ENCODE data around the gene FGFBP2. TPM values are rescaled to one million over a fixed set of nuclear protein-coding genes. Genes with fewer than 3 reads are reported as not detected.

FGFBP2 gene
- total RNA-seq, 2 experiments from 2014 or later = 2.0 to 9.0 TPM

DNA sequence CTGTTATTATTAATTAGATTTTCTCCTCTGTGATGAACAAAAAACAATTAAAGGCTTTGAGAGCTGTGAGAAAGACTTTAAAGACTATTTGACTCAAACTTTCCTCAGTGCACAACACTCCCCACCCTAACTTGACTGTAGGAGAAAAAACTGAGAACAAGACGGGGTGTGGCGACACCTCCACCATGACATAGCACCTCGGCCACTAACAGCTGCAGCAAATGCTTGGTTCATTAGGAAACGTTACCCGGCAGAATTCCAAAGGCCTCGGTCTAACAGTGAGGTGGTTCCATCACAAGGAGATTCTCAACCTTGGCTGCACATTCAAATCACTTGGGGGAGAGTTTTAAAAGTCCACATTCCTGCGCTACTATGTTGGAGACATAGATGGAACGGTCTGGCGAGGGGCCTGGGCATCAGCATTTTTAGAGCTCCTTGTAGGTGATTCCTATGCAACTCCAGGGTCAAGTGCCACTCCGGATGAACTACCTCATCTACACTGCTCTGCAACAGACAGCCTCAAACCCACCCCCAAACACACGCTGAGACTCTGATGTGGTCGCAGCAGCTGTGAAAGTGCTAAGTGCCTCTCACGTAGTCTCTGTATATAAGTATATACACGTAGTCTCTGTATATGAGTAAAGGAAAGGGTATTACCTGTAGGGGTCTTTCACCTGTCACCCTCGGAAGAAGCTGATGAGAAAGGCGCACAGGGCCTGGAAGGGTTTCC, 1.0 kb downstream of the FGFBP2 start:
- H3K27me3 Mint-ChIP-seq = peaks cover 27% of the 10 kb centered on the region
- H3K4me1 Mint-ChIP-seq = peaks cover 28% of the 10 kb centered on the region
- peak overlapping the region; percentile 51 for H3K4me3 Mint-ChIP-seq
- no peak overlapping the region for H3K27ac Mint-ChIP-seq
- H3K9me3 Mint-ChIP-seq (ENCODE audit: low read depth) = no peaks in the 10 kb centered on the region
- peak; percentile 55 for DNase-seq
- no peaks in the 10 kb centered on the region for H3K36me3 Mint-ChIP-seq
- no peak for ATAC-seq
- CTCF ChIA-PET = interaction anchor here (0.7 to 5.8 kb wide), 4 partner anchors 13 to 312 kb away, joined by 3 to 59 read pairs (median 15); no protein-coding TSS in a partner anchor

DNA sequence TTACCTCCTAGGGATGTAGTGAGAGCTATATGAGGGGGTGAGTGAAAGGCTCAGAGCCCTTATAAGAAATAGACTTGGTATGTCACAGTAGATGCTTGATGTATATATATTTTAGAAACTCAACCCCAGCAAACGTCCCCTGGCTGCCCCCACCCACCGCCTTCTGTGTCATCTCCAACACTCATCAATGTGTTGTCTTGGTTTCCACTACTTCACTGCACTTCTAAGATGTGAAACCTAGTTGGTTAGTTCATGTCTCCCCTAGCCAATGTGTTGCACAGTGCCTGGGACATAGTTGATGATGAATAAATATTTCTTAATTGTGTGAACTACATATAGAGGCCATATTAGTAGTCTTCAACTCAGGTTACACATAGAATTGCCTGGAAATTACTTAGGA, 4.4 kb downstream of the FGFBP2 start:
- peaks cover 20% of the 10 kb centered on the region for H3K4me1 Mint-ChIP-seq
- no peak overlapping the region for H3K27ac Mint-ChIP-seq
- H3K27me3 Mint-ChIP-seq = peaks cover 33% of the 10 kb centered on the region
- no peaks in the 10 kb centered on the region for H3K9me3 Mint-ChIP-seq (ENCODE audit: low read depth)
- H3K4me3 Mint-ChIP-seq = no peak overlapping the region
- ATAC-seq (no peak), DNase-seq (no peak)
- CTCF ChIA-PET = interaction anchor here (0.9 to 2.1 kb wide), 3 partner anchors 43 to 203 kb away, joined by 3 to 10 read pairs (median 7); no protein-coding TSS in a partner anchor
- no peaks in the 10 kb centered on the region for H3K36me3 Mint-ChIP-seq

DNA sequence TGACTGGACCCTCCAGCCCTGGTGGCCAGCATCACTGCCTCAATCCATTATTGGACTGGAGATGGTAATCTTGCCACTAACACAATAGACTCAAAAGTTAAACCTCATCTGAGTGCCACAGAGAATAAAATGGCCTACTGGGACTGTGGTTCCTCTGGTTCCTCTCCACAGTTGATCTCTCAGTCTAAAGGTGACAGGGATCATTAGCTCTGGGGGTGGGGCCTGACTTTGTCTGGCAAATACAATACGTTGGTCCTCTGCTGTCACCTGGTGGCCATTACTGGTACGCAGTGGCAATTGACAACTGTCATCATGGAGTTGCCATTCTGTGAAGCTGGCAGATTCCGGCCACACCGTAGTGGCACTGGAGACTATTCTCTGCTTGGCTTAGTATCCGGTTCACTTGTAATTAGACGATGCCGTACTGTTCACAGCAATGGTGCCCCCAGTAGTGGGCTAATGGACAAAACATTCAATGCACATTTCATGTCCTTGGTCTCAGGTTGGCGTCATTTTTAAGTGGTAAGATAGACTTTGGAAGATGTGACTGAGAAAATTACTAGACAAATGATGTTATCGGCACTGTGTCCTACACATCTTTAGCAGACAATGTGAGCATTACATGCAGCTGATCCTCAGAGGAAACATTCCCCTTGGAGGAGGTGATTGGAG, 6.7 kb downstream of the FGFBP2 start:
- H3K27me3 Mint-ChIP-seq = peaks cover 29% of the 10 kb centered on the region
- ATAC-seq (peak; percentile 95), DNase-seq (peak; percentile 89)
- H3K4me3 Mint-ChIP-seq = no peak overlapping the region
- no peak overlapping the region for H3K27ac Mint-ChIP-seq
- CTCF ChIA-PET = interaction anchor here (0.6 to 2.5 kb wide), 34 partner anchors 8 to 718 kb away, joined by 3 to 68 read pairs (median 3); no protein-coding TSS in a partner anchor
- H3K9me3 Mint-ChIP-seq (ENCODE audit: low read depth) = no peaks in the 10 kb centered on the region
- H3K4me1 Mint-ChIP-seq = peaks cover 1% of the 10 kb centered on the region
- no peaks in the 10 kb centered on the region for H3K36me3 Mint-ChIP-seq

DNA sequence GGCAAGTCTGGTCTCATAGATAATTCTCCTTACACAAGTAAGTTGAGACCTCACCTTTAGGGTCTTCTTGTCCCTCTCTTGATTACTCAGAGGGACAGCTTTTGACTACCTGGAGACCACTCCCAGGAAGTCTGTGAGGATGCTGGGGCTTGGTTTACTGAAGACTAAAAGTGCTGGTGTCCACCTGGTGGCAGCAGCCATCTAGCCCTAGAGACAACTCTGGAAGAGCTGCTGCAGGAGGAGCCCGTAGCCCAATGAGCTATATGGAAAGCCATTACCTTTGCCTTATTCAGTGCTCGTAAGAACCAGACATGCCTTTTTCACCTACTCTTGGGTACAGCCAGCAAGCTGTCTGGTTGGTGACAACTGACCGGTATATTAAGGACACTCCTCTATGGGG, 7.3 kb downstream of the FGFBP2 start:
- Mint-ChIP-seq H3K4me1 (no peaks in the 10 kb centered on the region), H3K9me3 (ENCODE audit: low read depth) (no peaks in the 10 kb centered on the region), H3K36me3 (no peaks in the 10 kb centered on the region), H3K4me3 (no peak overlapping the region), H3K27ac (no peak overlapping the region), H3K27me3 (peaks cover 23% of the 10 kb centered on the region)
- DNase-seq (no peak), ATAC-seq (no peak)
- CTCF ChIA-PET = interaction anchor here (0.6 to 2.5 kb wide), 31 partner anchors 8 to 717 kb away, joined by 3 to 68 read pairs (median 3); no protein-coding TSS in a partner anchor

DNA sequence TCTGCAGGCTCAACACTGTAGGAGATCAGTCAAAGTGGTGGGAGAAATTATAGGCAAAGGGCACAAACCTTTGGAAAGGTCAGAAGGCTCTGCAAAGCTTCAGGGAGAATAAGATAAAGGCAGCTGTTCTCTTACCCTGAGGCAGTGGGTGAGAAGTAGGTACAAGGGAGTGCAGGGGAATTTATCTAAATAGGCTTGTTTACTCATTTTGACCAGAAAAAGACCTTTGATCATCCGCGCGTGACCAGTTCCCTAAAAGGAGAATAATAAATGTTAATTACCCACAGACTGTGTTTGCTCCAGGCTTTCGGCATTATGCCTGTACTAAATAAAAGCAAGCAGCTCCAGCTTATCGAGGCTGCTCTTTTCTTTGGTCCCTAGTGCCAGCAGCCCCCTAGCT, 9.3 kb downstream of the FGFBP2 start:
- no peaks in the 10 kb centered on the region for H3K4me1 Mint-ChIP-seq
- no peak for DNase-seq
- peaks cover 16% of the 10 kb centered on the region for H3K27me3 Mint-ChIP-seq
- no peaks in the 10 kb centered on the region for H3K9me3 Mint-ChIP-seq (ENCODE audit: low read depth)
- CTCF ChIA-PET = interaction anchor here (0.7 to 1.8 kb wide), 4 partner anchors 11 to 148 kb away, joined by 3 to 11 read pairs (median 6); no protein-coding TSS in a partner anchor
- H3K4me3 Mint-ChIP-seq = no peak overlapping the region
- no peak overlapping the region for H3K27ac Mint-ChIP-seq
- H3K36me3 Mint-ChIP-seq = no peaks in the 10 kb centered on the region
- no peak for ATAC-seq

DNA sequence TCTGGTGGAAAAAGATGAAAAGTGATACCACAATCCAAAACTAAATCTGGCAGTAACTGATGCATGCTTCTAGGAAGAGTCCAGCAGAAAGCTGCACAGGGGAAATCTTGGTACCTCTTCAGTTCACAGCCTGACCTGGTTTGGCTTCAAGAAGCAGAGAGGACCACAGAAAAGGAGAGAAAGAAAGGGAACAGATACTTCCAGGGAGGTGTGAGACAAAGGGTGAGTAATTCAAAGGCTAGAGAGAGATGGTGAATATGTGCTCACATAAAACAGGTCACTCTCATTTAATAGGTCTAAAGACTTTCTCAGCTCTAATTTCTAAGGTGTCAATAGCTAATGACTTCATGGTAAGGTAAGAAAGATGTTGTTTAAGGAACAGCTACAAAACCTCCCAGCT, 11.2 kb downstream of the FGFBP2 start:
- Mint-ChIP-seq H3K27ac (no peak overlapping the region), H3K27me3 (peaks cover 18% of the 10 kb centered on the region), H3K36me3 (no peaks in the 10 kb centered on the region), H3K9me3 (ENCODE audit: low read depth) (no peaks in the 10 kb centered on the region), H3K4me3 (no peak overlapping the region), H3K4me1 (no peaks in the 10 kb centered on the region)
- CTCF ChIA-PET = no interaction called here
- ATAC-seq = no peak
- no peak for DNase-seq

DNA sequence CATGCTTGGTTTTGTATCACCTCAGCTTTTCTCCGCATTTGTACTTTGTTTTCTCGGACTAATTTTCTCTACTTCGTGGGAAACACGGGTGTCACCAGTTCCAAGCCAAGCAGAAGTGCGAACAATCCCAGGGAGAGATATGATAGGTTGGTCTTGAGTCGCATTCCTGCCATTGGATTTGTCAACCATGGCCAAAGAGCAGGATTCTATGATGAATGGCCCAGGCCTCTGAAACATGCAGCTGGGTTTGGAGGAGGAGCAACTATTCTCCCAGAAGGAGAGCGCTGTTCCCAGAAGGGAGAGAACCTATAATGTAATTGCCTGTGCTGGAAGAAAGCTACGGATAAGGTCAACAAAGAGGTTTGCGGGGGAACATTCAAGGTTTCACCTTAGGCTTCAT, 14.1 kb downstream of the FGFBP2 start:
- peaks cover 4% of the 10 kb centered on the region for H3K4me1 Mint-ChIP-seq
- no peak overlapping the region for H3K4me3 Mint-ChIP-seq
- H3K36me3 Mint-ChIP-seq = no peaks in the 10 kb centered on the region
- DNase-seq = no peak
- H3K9me3 Mint-ChIP-seq (ENCODE audit: low read depth) = no peaks in the 10 kb centered on the region
- peaks cover 8% of the 10 kb centered on the region for H3K27me3 Mint-ChIP-seq
- no peak overlapping the region for H3K27ac Mint-ChIP-seq
- CTCF ChIA-PET = interaction anchor here (1.1 kb wide), 1 partner anchor 66 kb away, joined by 5 read pairs; no protein-coding TSS in a partner anchor
- ATAC-seq = no peak

DNA sequence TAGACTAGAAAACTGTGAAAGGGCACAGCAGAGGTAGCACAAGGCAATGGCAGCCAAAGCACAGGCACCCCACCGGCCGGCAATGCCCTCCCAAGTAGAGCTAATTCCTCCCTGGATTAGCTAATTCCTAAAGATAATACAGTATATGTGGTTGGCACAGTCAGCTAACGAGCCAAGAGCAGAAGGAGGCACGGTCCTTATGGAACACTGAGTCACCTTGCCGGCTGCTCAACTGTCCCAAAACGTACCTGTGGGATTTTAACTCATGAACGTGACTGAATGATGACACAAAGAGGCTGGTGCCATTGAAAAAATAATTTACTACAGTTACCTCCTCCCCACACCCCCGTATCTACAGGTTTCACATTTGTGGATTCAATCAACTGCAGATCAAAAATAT, 15.3 kb downstream of the FGFBP2 start:
- Mint-ChIP-seq H3K27me3 (peaks cover 11% of the 10 kb centered on the region), H3K9me3 (ENCODE audit: low read depth) (no peaks in the 10 kb centered on the region), H3K4me1 (peaks cover 4% of the 10 kb centered on the region), H3K36me3 (no peaks in the 10 kb centered on the region), H3K4me3 (no peak overlapping the region), H3K27ac (no peak overlapping the region)
- ATAC-seq (no peak), DNase-seq (no peak)
- CTCF ChIA-PET = interaction anchor here (1.0 to 2.0 kb wide), 2 partner anchors 8 to 65 kb away, joined by 3 to 7 read pairs; no protein-coding TSS in a partner anchor

DNA sequence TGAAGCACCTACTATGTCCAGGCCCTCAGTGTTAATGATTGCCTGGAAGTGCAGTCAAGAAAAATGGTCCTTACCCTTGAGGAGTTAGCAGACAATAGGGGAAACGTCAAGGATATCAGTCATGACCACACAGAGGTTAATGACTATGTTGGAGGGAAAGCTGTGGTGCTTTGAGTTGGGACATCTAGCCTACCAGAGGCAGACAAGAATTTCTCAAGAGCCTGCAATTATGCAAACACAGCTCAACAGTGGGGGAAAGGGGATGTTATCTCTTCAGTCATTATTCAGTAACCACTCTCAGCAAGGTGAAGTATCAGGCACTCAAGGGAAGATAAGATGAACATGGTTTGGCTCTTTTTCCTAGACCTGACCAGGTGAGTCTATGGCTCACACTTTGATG, 17.5 kb downstream of the FGFBP2 start:
- DNase-seq (no peak), ATAC-seq (no peak)
- CTCF ChIA-PET = no interaction called here
- H3K36me3 Mint-ChIP-seq = no peaks in the 10 kb centered on the region
- H3K27me3 Mint-ChIP-seq = peaks cover 19% of the 10 kb centered on the region
- H3K4me3 Mint-ChIP-seq = no peak overlapping the region
- H3K4me1 Mint-ChIP-seq = peaks cover 4% of the 10 kb centered on the region
- no peaks in the 10 kb centered on the region for H3K9me3 Mint-ChIP-seq (ENCODE audit: low read depth)
- no peak overlapping the region for H3K27ac Mint-ChIP-seq

DNA sequence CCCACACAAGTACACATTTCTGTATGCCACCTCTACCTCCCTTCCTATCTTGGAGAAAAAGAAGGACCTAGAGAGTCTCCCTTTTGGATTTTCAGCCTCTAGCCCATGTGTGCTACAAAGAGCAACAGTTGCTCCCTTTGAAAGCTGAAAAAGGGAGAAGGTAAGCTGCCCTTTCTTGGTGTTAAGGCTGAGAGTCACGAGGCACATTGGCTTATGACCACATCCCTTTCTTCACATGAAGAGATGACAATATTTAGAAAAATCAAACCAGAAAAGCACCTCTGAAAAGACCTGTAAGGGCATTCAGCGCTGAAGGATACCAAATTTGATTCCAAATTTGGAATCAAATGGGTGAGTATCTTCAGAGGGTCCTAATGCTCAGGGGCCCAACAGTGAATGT, 18.1 kb downstream of the FGFBP2 start:
- Mint-ChIP-seq H3K4me1 (peaks cover 4% of the 10 kb centered on the region), H3K27ac (no peak overlapping the region), H3K27me3 (peaks cover 22% of the 10 kb centered on the region), H3K36me3 (no peaks in the 10 kb centered on the region), H3K4me3 (no peak overlapping the region), H3K9me3 (ENCODE audit: low read depth) (no peaks in the 10 kb centered on the region)
- ATAC-seq = no peak
- no peak for DNase-seq
- CTCF ChIA-PET = no interaction called here

DNA sequence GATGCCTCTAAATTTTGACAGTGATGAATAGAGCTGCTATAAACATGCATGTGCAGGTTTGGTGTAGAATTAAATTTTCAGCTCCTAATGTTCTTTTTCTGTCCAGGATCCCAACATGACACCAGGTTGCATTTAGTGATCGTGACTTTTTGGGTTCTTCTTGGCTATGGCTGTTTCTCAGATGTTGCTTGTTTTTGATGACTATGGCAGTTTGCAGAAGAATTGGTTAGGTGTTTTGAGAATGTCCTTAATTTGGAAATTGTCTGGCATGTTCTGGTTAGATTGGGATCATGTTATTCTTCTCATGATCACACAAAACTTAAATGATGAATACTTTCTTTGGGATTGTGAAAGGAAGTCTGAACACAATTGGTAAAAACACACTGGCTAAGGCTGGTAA, 20.7 kb downstream of the FGFBP2 start:
- H3K36me3 Mint-ChIP-seq = no peaks in the 10 kb centered on the region
- peaks cover 34% of the 10 kb centered on the region for H3K27me3 Mint-ChIP-seq
- CTCF ChIA-PET = no interaction called here
- ATAC-seq (no peak), DNase-seq (no peak)
- H3K4me3 Mint-ChIP-seq = no peak overlapping the region
- no peaks in the 10 kb centered on the region for H3K9me3 Mint-ChIP-seq (ENCODE audit: low read depth)
- peaks cover 4% of the 10 kb centered on the region for H3K4me1 Mint-ChIP-seq
- H3K27ac Mint-ChIP-seq = no peak overlapping the region

DNA sequence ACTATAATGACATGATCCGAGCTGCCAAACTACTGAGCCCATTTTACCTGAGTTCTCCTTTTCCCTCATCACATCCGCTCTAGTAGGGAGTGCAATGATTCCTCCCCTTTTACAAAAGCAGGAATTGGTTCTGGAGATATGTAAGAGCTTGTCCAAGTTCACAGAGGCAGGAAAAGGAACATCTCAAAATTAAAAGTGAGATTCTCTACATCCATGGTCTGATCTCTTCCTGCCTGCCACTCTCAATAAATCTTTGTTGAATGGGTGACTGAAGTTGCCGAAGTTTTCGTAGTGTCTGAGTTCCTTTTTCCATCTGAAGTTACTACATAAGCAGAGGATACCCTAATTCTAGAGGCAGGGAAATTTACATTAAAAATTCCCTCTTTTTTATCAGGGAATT, 24.3 kb downstream of the FGFBP2 start, which contains the start of gene FGFBP1:
FGFBP1 (minus strand) TSS at position 101 of the 400 bp plus-strand sequence. CDS start 2,108 bp downstream, outside the sequence.
- CTCF ChIA-PET = interaction anchor here (0.7 kb wide), 1 partner anchor 63 kb away, joined by 4 read pairs; no protein-coding TSS in a partner anchor

DNA sequence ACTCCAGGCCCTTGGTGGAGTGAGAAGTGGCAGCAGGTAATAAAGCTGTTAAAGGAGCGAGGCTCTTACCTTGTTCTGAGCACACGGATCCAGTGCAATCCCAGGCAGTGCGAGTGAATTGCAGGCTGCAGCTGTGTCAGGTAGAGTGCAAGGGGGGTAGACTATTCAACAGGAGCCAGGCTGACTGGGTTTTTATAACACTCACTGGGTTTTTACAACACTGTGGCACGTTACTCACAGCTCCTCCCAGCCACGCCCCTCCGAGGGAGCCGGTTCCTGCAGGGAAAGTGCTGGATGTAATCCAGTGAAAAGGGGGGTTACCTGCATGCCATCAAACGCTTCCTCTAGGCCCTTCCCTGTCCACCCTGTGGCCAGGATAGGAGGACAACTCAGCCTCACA, 24.8 kb downstream of the FGFBP2 start:
- no peak for DNase-seq
- CTCF ChIA-PET = no interaction called here
- H3K4me1 Mint-ChIP-seq = no peaks in the 10 kb centered on the region
- no peak overlapping the region for H3K27ac Mint-ChIP-seq
- peaks cover 34% of the 10 kb centered on the region for H3K27me3 Mint-ChIP-seq
- H3K9me3 Mint-ChIP-seq (ENCODE audit: low read depth) = no peaks in the 10 kb centered on the region
- H3K36me3 Mint-ChIP-seq = no peaks in the 10 kb centered on the region
- H3K4me3 Mint-ChIP-seq = no peak overlapping the region
- ATAC-seq = no peak

More for the DNA sequence above, 24.3 kb downstream of the FGFBP2 start, which contains the start of gene FGFBP1:
- Mint-ChIP-seq H3K4me1 (no peaks in the 10 kb centered on the region), H3K4me3 (no peak within 1 kb of the TSS), H3K27ac (no peak within 1 kb of the TSS), H3K9me3 (ENCODE audit: low read depth) (no peaks in the 10 kb centered on the region), H3K36me3 (no peaks in the 10 kb centered on the region), H3K27me3 (peaks cover 35% of the 10 kb centered on the region)
- ATAC-seq (no peak), DNase-seq (no peak)

Measured in activated CD8-positive, alpha-beta memory T cell treated with anti-CD3 and anti-CD28 coated beads, Interleukin-2, amount 10 ng/mL, durations not matched to agents 7 days and 5 days (primary cell).